ENCODE results near the gene CCDC187. TPM values are rescaled to one million over a fixed set of nuclear protein-coding genes. Genes with fewer than 3 reads are reported as not detected.

CCDC187 gene
- total and polyA plus RNA-seq, 2 of the 13 experiments (the other 11 are each of a cell fraction or from before 2014, with no cell fraction given), result 0.03 to 0.13 TPM

- TF ChIP-seq LRRFIP1 (CRISPR knock-in tag; conservative IDR thresholded peaks at IDR 0.05) (no peak), NFE2L2 (IDR thresholded peaks at IDR 0.05; ENCODE audit: low read length) (no peak), PHF20 (CRISPR knock-in tag; IDR thresholded peaks at IDR 0.05) (no peak), CREB3 (CRISPR knock-in tag; IDR thresholded peaks at IDR 0.05) (no peak), ZNF567 (CRISPR knock-in tag; IDR thresholded peaks at IDR 0.05; ENCODE audit: borderline replicate concordance) (no peak), ZNF709 (CRISPR knock-in tag; IDR thresholded peaks at IDR 0.05) (no peak), BCLAF1 (IDR thresholded peaks at IDR 0.05) (no peak)
Observed at GRCh38 chr9:136200424-136200823, 103.5 kb downstream of the CCDC187 start (continued).

Other genes starting within 250 kb of the CCDC187 start
- 10.5 and 12.3 TPM in 2 replicates for gene NACC2, start 208.8 kb downstream of the CCDC187 start, total RNA-seq (2016; rRNA removed; fragmentation: Illumina TruSeq; extraction: Trizol)
- 5.9 and 6.3 TPM in 2 replicates for gene NACC2, start 208.8 kb downstream of the CCDC187 start, polyA plus RNA-seq (2011; rRNA removed)
- gene TMEM250, start 185.2 kb downstream of the CCDC187 start, total RNA-seq (2016; rRNA removed; fragmentation: Illumina TruSeq; extraction: Trizol), result 12.0 and 13.9 TPM in 2 replicates
- 5.5 and 7.1 TPM in 2 replicates for gene TMEM250, start 185.2 kb downstream of the CCDC187 start, polyA plus RNA-seq (2011; rRNA removed)
- gene LHX3, start 99.0 kb downstream of the CCDC187 start, total RNA-seq (2016; rRNA removed; fragmentation: Illumina TruSeq; extraction: Trizol), result not detected in 2 replicates
- gene LHX3, start 99.0 kb downstream of the CCDC187 start, polyA plus RNA-seq (2011; rRNA removed), result not detected in 2 replicates
- 10.1 and 27.1 TPM in 2 replicates for gene QSOX2, start 58.3 kb downstream of the CCDC187 start, total RNA-seq (2016; rRNA removed; fragmentation: Illumina TruSeq; extraction: Trizol)
- gene QSOX2, start 58.3 kb downstream of the CCDC187 start, polyA plus RNA-seq (2011; rRNA removed), result 36.4 and 42.1 TPM in 2 replicates
- gene GPSM1, start 23.4 kb upstream of the CCDC187 start, total RNA-seq (2016; rRNA removed; fragmentation: Illumina TruSeq; extraction: Trizol), result 0.59 and 1.0 TPM in 2 replicates
- gene GPSM1, start 23.4 kb upstream of the CCDC187 start, polyA plus RNA-seq (2011; rRNA removed), result 2.4 and 3.4 TPM in 2 replicates
- gene DNLZ, start 59.6 kb upstream of the CCDC187 start, total RNA-seq (2016; rRNA removed; fragmentation: Illumina TruSeq; extraction: Trizol), result 5.4 and 8.0 TPM in 2 replicates
- gene DNLZ, start 59.6 kb upstream of the CCDC187 start, polyA plus RNA-seq (2011; rRNA removed), result 3.4 and 4.5 TPM in 2 replicates
- gene CARD9, start 69.6 kb upstream of the CCDC187 start, total RNA-seq (2016; rRNA removed; fragmentation: Illumina TruSeq; extraction: Trizol), result 3.6 and 7.4 TPM in 2 replicates
- gene CARD9, start 69.6 kb upstream of the CCDC187 start, polyA plus RNA-seq (2011; rRNA removed), result 3.3 and 7.2 TPM in 2 replicates
- gene SNAPC4, start 96.1 kb upstream of the CCDC187 start, total RNA-seq (2016; rRNA removed; fragmentation: Illumina TruSeq; extraction: Trizol), result 4.3 and 6.0 TPM in 2 replicates
- 2.0 and 3.3 TPM in 2 replicates for gene SNAPC4, start 96.1 kb upstream of the CCDC187 start, polyA plus RNA-seq (2011; rRNA removed)
- 56.6 and 76.4 TPM in 2 replicates for gene ENTR1, start 106.5 kb upstream of the CCDC187 start, total RNA-seq (2016; rRNA removed; fragmentation: Illumina TruSeq; extraction: Trizol)
- gene ENTR1, start 106.5 kb upstream of the CCDC187 start, polyA plus RNA-seq (2011; rRNA removed), result 70.1 and 84.2 TPM in 2 replicates
- gene PMPCA, start 106.6 kb upstream of the CCDC187 start, total RNA-seq (2016; rRNA removed; fragmentation: Illumina TruSeq; extraction: Trizol), result 75.7 and 88.4 TPM in 2 replicates
- gene PMPCA, start 106.6 kb upstream of the CCDC187 start, polyA plus RNA-seq (2011; rRNA removed), result 70.2 and 80.2 TPM in 2 replicates
- 3.0 and 5.5 TPM in 2 replicates for gene INPP5E, start 135.8 kb upstream of the CCDC187 start, total RNA-seq (2016; rRNA removed; fragmentation: Illumina TruSeq; extraction: Trizol)
- gene INPP5E, start 135.8 kb upstream of the CCDC187 start, polyA plus RNA-seq (2011; rRNA removed), result 5.5 and 7.5 TPM in 2 replicates
- 15.9 and 27.7 TPM in 2 replicates for gene SEC16A, start 178.9 kb upstream of the CCDC187 start, total RNA-seq (2016; rRNA removed; fragmentation: Illumina TruSeq; extraction: Trizol)
- 17.9 and 18.9 TPM in 2 replicates for gene SEC16A, start 178.9 kb upstream of the CCDC187 start, polyA plus RNA-seq (2011; rRNA removed)
- 0.22 and 0.35 TPM in 2 replicates for gene NOTCH1, start 242.0 kb upstream of the CCDC187 start, total RNA-seq (2016; rRNA removed; fragmentation: Illumina TruSeq; extraction: Trizol)
- gene NOTCH1, start 242.0 kb upstream of the CCDC187 start, polyA plus RNA-seq (2011; rRNA removed), result 0.09 and 0.12 TPM in 2 replicates